Fibroblast of pulmonary artery (primary cell): ENCODE measurements around the gene WNT5A.

ENCODE experiments used
- DNase-seq: peaks from one replicate; pipeline ENCODE4 v3.0.0-alpha.2; 2010; ENCODE audit warnings: low read depth
- H3K4me3 ChIP-seq: replicated peaks from 2 replicates; pipeline ENCODE4 v1.5.1; 2011; ENCODE audit warnings: low read depth, mild to moderate bottlenecking, control low read depth, low read length, moderate library complexity
- CTCF ChIP-seq: IDR thresholded peaks from 2 replicates; pipeline ENCODE4 v1.5.1; 2011; ENCODE audit warnings: mild to moderate bottlenecking, control low read depth, low read length, inconsistent platforms; ENCODE audit errors: missing control alignments

The WNT5A gene

DNA sequence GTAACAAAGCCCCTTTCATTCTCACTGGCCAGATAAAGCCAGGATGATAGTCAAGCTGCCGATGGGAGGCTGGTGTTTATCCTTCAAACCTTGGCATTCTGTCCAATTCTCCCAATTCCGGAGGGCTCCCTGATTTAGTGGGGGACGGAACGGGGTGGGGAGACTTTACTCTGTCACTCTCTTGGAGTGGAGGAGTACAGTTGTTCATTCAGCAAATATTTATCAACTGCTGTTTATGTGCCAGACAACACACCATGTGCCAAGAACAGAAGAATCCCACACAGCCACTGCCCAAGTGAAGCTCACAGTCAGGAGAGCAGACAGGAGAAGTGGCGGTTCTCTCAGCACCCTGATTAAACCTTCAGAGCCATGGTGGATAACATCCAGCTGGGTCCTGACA, 63.3 kb downstream of the WNT5A start:
- DNase-seq: peak; percentile 5
- H3K4me3 ChIP-seq: no peak overlapping the region
- no peak for TF ChIP-seq CTCF

DNA sequence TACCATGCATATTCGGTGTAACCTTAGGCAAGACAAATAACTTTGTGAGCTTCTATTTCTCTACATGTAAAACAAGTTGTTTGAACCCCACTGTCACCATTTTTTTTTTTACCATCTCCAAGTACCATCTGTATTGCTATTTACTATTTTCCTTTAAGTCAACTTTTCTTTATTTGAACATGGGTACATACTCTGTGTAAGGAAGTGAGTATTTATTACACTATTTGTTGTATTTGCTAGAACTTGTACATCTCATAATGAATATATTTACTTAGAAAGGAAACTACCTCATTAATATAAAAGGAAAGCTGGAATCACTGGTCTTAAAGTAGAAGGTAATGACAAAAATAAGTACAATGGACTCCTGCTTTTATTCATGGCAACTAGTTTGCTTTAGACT, 69.9 kb downstream of the WNT5A start:
- H3K4me3 ChIP-seq: no peak overlapping the region
- TF ChIP-seq CTCF: no peak
- DNase-seq: no peak

DNA sequence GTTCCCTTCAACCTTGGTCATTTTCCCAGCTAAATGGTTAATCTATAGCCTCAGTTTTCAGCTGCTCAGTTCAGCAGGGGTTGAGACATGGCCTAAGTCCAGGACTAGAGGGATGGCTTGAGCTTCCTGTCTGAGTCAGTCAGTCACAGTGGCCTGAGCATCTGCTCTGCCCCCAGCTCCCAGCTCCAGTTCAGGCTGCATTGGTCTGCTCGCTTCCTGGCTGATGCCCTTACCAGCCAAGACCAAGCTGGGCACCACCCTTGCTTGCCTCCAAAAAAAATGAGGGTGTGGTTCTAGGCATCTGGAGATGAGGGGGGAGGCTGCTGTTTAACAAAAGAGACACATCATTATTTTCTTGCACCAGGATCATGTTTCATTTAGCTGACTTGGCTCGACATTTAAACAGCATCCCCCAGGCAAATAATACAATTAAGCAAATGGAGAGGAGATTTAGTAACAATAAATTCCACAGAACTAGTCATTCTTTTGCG, 70.7 kb downstream of the WNT5A start:
- DNase-seq: peak; percentile 60
- no peak overlapping the region for H3K4me3 ChIP-seq
- TF ChIP-seq CTCF: no peak
